Thyroid gland (tissue), 4 donors: ENCODE measurements around the gene DLG1. TPM values are rescaled to one million over a fixed set of nuclear protein-coding genes. Genes with fewer than 3 reads are reported as not detected.

Source experiments
- DNase-seq, 2 donors: peaks; one replicate each; pipeline ENCODE4 v3.0.0-alpha.2; 2019
- H3K27ac ChIP-seq, 3 donors: fragments of 200-600 bp; sonication (generic); 1 replicate in 2 of 3; 2 replicates in 1 of 3; pipeline ENCODE4 v1.5.1; 2016 to 2019; ENCODE audit warnings: mild to moderate bottlenecking in 1 of 3, moderate library complexity in 1 of 3
- H3K27me3 ChIP-seq: fragments of 200-600 bp; sonication (generic); one replicate; pipeline ENCODE4 v1.5.1; 2019
- H3K36me3 ChIP-seq, 2 donors: fragments of 200-600 bp; sonication (generic); one replicate each; pipeline ENCODE4 v1.5.1; 2016 to 2019
- H3K4me1 ChIP-seq, 2 donors: fragments of 200-600 bp; sonication (generic); one replicate each; pipeline ENCODE4 v1.5.1; 2017 to 2019
- H3K4me3 ChIP-seq, 3 donors: fragments of 200-600 bp; sonication (generic); replicated peaks in 1 of 3; 1 replicate in 2 of 3; 2 replicates in 1 of 3; pipeline ENCODE4 v1.5.1; 2016; ENCODE audit warnings: mild to moderate bottlenecking in 1 of 3
- H3K9me3 ChIP-seq: fragments of 200-600 bp; sonication (generic); one replicate; pipeline ENCODE4 v1.5.1; 2017
- POLR2A ChIP-seq, 2 donors: fragments of 450-650 bp; IDR thresholded peaks; one replicate each; pipeline ENCODE4 v1.6.1; 2017; ENCODE audit warnings: antibody characterized with exemption in 2 of 2, mild to moderate bottlenecking in 2 of 2, moderate library complexity in 1 of 2
- WGBS, 2 donors: methylation state at CpG; one replicate each; pipeline ENCODE4 v1.1.5; 2017; 5-methylcytosine and 5-hydroxymethylcytosine counted together
- intact Hi-C: fragments of 100-400 bp; cut with DNase I; formaldehyde crosslinking; loops from one replicate; pipeline ENCODE4 v1.15.1; 2023
- total RNA-seq, 4 donors: library from RNA; depleted of rRNA; stranded (reverse); fragments of >200 nt; gene quantifications; one replicate each; pipeline ENCODE4 v1.2.3, GENCODE V29; 2016
- TF ChIP-seq, protein P1 (sequence below), 6 experiments: fragments of 200-600 bp in 3 of 6; fragments of 450-650 bp in 3 of 6; sonication (generic) in 3 of 6; IDR thresholded peaks; one replicate each; pipeline ENCODE4 v1.5.1; 2016 to 2019; ENCODE audit warnings: antibody characterized with exemption in 6 of 6, mild to moderate bottlenecking in 2 of 6, inconsistent platforms in 1 of 6, moderate library complexity in 1 of 6

The DLG1 gene
- total RNA-seq, 4 donors from 2014 or later, result 111 to 233 (median 174) TPM

DNA sequence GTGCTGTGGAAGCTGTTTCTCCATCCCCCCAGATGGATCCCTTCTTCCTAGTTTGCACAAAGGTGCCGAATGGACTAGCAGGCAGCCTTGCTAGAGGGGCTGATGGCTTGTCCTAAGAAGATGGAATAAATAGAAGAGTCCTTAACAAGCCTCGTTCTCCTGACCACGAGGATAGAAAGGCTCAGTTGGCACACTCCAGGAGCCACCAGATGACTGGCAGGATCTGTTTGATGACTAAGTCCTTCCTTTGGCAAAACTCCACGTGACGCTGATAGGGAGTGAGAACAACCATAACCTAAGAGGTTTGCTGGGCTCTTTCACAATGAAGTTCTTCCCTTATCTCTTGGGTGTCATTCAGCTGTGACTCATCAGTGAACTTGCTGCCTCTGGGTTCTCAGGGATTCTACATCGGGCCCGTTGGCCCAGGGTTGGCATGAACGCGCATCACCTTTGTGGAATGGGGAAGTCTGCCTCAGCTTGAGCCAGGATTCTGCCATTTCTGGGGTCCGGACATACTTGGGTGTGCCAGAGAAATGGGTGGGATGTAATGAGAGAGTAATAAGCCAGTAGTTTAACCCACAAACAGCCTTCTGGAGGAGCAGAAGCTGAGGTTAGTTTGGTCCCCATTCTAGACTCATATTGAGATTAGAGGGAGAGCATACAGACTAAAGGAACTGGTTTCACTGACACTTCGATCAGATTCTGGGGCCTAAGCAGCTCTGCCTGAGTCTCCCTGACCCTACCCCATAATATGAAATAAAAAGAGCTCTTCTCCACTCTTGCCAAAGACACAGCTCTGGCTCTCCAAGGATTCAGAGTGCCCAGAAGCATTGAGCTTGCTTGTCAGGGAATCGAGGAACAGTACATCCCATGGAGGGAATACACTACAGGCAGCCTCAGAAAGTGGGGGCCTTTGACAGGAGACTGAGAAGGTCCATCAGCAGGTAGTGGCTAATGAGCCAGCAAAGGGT, 266.8 kb downstream of the DLG1 start:
- intact Hi-C loops, result loop anchor here (2.0 kb wide), 1 partner anchor 31 kb away; no protein-coding TSS in a partner anchor
- WGBS, 2 donors, result 59% methylated on average over 12 of the region's 12 CpGs
- Histone ChIP-seq H3K36me3 (no peaks in the 10 kb centered on the region), H3K4me1 (peaks cover 9 to 31% of the 10 kb centered on the region in 2 donors), H3K9me3 (no peaks in the 10 kb centered on the region), H3K27me3 (no peaks in the 10 kb centered on the region), H3K4me3 (no peak overlapping the region), H3K27ac (peak overlapping the region in 1 of 3 donors; percentile 44)
- TF ChIP-seq POLR2A (IDR thresholded peaks at IDR 0.05), result no peak
- TF ChIP-seq, protein P1, sequence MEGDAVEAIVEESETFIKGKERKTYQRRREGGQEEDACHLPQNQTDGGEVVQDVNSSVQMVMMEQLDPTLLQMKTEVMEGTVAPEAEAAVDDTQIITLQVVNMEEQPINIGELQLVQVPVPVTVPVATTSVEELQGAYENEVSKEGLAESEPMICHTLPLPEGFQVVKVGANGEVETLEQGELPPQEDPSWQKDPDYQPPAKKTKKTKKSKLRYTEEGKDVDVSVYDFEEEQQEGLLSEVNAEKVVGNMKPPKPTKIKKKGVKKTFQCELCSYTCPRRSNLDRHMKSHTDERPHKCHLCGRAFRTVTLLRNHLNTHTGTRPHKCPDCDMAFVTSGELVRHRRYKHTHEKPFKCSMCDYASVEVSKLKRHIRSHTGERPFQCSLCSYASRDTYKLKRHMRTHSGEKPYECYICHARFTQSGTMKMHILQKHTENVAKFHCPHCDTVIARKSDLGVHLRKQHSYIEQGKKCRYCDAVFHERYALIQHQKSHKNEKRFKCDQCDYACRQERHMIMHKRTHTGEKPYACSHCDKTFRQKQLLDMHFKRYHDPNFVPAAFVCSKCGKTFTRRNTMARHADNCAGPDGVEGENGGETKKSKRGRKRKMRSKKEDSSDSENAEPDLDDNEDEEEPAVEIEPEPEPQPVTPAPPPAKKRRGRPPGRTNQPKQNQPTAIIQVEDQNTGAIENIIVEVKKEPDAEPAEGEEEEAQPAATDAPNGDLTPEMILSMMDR (IDR thresholded peaks at IDR 0.05), result no peak
- DNase-seq, result peak; percentile 29 to 31

DNA sequence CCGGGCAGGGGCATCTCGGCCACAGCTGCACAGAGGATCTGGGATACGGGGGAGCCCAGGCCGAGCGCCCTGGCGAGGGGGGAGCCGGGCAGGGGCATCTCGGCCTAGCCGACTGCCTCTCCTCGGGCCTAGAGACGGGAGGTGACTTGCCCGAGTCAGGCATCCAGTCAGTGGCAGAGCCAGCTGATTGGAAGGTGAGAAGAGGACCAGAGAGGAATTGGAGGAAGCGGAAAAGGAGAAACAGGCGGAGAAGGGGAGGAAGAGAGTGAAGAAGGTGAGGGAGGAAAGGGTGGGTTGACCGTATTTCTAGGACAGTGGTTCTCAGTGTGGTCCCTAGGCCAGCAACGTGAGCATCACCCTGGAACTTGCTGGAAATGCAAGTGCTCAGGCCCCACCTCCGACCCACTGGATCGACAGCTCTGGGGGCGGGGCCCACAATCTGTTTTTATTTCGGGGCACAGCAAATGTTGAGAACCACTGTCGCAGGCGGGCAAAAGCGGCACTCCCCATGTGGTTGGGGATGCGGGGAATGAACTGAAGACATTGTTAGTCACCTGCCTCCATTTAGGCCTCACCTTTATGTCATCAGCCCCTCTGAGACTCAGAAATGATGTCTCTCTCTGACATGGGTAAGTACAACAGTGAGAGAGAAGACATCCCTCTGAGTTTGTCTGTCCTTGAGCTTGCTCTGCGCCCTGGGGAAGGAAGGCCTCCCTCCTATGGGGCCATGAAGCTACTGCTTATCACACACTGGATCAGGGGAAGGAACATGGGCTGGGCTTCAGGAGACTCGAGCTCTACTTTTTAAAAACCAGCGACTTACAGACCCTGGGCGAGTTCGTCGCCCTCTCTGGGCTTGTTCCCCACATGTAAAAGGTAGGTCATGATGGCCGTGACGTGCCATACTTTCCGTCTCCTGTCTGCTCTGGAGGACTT, 267.8 kb downstream of the DLG1 start:
- H3K4me1 ChIP-seq, result peaks cover 9 to 26% of the 10 kb centered on the region in 2 donors
- no peaks in the 10 kb centered on the region for H3K9me3 ChIP-seq
- H3K27ac ChIP-seq, result peak overlapping the region in 1 of 3 donors; percentile 44
- intact Hi-C loops, result loop anchor here (2.0 kb wide), 1 partner anchor 30 kb away; no protein-coding TSS in a partner anchor
- no peaks in the 10 kb centered on the region for H3K27me3 ChIP-seq
- H3K4me3 ChIP-seq, result no peak overlapping the region
- no peak for TF ChIP-seq POLR2A (IDR thresholded peaks at IDR 0.05)
- TF ChIP-seq, protein P1 (IDR thresholded peaks at IDR 0.05), result no peak
- no peak for DNase-seq
- H3K36me3 ChIP-seq, result no peaks in the 10 kb centered on the region
- WGBS, 2 donors, result 82 to 83% methylated on average over 31 to 33 of the region's 33 CpGs

DNA sequence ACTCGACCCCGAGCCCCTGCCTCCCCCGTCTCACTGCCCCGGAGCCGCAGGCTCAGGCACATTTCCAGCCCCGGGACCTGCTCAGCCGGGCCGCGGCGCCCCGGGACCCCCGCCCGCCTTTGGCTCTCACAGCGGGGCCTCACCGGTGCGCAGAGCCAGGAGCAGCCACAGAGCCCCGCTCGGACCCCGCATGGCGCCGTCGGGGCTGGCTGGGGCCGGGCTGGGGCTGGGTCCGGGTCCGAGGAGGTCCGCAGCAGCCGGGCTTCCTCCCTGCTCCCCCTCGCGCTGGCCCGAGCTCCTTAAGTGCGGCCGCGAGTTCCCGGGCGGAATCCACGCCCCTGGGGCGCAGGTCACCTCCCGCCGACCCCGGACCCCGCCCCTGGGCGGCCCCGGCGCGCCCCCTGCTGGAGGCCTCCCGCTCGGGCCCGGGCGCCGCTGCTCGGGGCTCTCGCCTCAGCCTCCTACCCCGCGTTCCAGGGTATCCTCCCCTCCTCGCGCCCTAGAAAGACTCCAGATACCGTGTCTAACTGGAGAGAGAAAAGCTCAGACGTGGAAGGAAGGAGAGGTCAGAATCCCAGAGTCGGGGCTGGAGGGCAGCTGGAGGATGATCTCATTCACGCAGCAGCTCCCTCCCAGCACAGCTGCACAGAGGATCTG, 268.8 kb downstream of the DLG1 start, which contains the start of gene MELTF:
MELTF (minus strand) TSS at position 307 of the 657 bp plus-strand sequence; CDS start at position 192, 115 bp downstream.
- WGBS, 2 donors, result 20% methylated on average over 2 of the region's 60 CpGs; no CpG with 5 or more reads in 1 of the 2 donors
- Histone ChIP-seq H3K27ac (peak within 1 kb of the TSS in 1 of 3 donors; percentile 44), H3K4me3 (peak within 1 kb of the TSS in 2 of 3 donors; percentile 39 to 71), H3K27me3 (no peaks in the 10 kb centered on the region), H3K36me3 (no peaks in the 10 kb centered on the region), H3K4me1 (peaks cover 9 to 26% of the 10 kb centered on the region in 2 donors), H3K9me3 (no peaks in the 10 kb centered on the region)
- intact Hi-C loops, result loop anchor here (2.0 kb wide), 2 partner anchors 29 to 51 kb away; no protein-coding TSS in a partner anchor
- TF ChIP-seq POLR2A (IDR thresholded peaks at IDR 0.05), result no peak
- TF ChIP-seq, protein P1 (IDR thresholded peaks at IDR 0.05), result peak in 5 of 6 experiments; percentile 31 to 92 (median 71)
- DNase-seq, result peak; percentile 58 to 60

DNA sequence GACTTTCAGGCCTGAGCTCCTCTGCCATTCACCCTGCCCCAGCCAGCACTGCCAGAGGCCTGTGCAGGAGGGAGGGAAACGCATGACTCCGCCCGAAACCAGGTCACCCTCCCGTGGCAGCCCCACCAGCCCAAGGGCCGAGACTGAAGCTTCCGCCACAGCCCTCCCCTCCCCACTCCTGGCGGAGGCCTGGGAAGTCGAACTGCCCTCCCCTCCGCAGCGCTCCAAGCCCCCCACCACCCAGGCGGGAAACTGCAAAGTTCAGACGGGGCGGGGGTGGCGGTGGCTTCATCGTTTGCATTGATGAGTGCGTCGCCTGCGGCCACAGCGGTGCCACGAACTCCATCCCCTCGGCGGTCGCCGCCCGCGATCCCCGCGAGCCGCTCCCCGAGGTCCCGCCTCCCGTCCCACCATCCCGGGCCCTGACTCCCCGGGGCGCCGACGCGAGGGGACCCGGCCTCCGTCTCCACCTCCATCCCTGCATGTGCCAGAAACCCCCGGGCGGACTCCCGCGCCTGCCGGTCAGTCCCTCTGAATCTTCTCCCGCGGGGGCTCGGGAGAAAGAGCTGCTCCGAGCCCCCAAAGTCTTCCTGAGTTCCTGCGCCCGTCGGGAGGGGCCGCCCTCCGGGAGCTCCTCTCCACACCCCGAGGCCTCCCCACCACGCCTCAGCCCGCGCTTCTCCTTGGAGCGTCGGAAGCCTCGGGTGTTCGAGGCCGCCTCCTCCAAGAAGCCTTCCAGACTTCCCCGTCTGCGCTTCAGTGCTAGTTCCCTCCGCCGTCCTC, 269.5 kb downstream of the DLG1 start:
- intact Hi-C loops, result loop anchor here (2.0 kb wide), 1 partner anchor 50 kb away; no protein-coding TSS in a partner anchor
- Histone ChIP-seq H3K4me3 (peak overlapping the region in 2 of 3 donors; percentile 39 to 71), H3K27ac (no peak overlapping the region), H3K4me1 (peaks cover 9 to 28% of the 10 kb centered on the region in 2 donors), H3K36me3 (no peaks in the 10 kb centered on the region), H3K9me3 (no peaks in the 10 kb centered on the region), H3K27me3 (no peaks in the 10 kb centered on the region)
- 4 to 5% methylated on average over 26 to 29 of the region's 67 CpGs for WGBS, 2 donors
- no peak for TF ChIP-seq POLR2A (IDR thresholded peaks at IDR 0.05)
- TF ChIP-seq, protein P1 (IDR thresholded peaks at IDR 0.05), result no peak
- DNase-seq, result no peak
